HG03378 (cell line): ENCODE measurements around the gene HS3ST6.
A peak's percentile ranks its signal among the peaks of the same experiment; 100 is the strongest.
"Not testable (repeated sequence)": the region's sequence is repeated elsewhere in the genome, so short reads cannot be mapped to it uniquely, and the experiment has no call there.

ENCODE experiments used
- ATAC-seq: cut with Tn5 transposase; IDR thresholded peaks from one replicate; pipeline ENCODE4 v1.9.1; 2021; ENCODE audit warnings: mild to moderate bottlenecking, moderate library complexity; ENCODE audit not compliant: unreplicated experiment

HS3ST6 gene

GRCh38 chr16:1918351-1919326 lies at the start of gene HS3ST6:
HS3ST6 (minus strand) TSS chr16:1918415; CDS start chr16:1918323, 92 bp downstream.
- ATAC-seq: no peak

GRCh38 chr16:1966460-1966859 lies 48.2 kb upstream of the HS3ST6 start, which contains the start of gene RNF151:
RNF151 (plus strand) TSS chr16:1966856; CDS start chr16:1966882, 26 bp downstream.
- ATAC-seq: no peak

DNA sequence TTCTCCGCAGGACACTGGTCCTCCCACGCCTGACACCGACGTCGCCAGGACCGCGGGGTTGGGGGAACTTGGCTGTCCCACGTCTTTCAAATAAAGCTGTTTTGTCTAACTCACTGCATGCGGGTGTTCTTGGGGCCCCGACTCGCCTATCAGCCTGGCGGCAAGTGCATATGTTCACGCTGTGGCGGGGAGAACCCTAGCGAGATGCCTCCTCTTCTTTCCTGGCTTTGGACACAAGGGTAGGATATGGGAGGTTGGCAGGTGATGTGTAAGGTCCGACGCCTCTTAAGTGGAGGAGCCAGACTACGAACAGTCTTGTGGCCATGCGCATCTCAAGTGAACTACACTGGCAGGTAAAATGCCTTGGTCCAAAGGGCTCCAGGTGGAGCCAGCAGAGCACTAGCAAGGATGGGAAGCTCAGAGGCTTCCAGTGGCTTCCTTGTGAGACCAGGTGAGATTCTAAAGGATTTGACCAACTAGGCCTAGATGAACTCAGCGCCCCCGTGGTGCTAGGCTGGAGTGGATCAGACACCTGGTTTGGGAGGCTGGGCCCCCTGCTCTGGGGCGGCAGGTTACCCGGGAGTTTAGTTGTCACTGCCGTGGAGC lies 47.3 kb upstream of the HS3ST6 start:
- ATAC-seq: no peak

- peak; percentile 67 for ATAC-seq
These were observed 46.5 kb upstream of the HS3ST6 start, which contains the start of gene RPS2 for GRCh38 chr16:1964506-1965395. RPS2 (minus strand) TSS chr16:1964826; CDS start chr16:1964625, 201 bp downstream.

DNA sequence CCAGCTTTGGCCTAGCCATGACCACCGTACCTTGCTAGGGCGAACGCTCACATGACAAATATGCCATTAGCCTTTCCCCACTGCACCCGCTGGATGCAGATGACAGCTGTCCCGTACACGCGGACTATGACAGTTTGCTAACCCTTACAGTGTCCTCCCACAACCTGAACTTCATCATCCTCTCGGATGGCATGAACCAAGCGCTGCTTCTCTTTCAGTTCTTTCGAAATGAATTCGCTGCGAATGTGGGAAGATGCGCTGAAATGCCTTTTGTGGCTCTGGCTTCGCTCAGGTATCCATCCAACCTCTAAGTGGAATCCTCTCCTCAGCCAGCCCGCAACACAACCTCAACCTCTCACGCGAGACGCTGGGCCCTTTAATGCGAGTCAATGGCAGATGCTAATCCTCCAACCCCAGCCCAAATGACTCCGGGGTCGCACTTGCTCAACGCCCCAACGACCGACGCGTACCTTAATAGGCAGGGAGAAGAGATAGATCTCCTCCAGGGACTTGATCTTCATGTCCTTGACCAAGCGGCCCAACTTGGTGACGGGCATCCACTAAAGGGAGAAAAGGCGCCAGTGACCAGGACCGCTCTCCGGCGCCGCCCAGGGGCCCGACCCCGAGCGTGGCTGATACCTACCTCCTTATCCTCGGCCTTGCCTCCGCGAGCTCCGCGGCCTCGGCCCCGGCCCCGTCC lies 45.7 kb upstream of the HS3ST6 start:
- ATAC-seq: no peak

- not testable (repeated sequence) for ATAC-seq
These were observed 44.2 kb upstream of the HS3ST6 start for GRCh38 chr16:1962161-1963153.

GRCh38 chr16:1961651-1962067 lies 43.4 kb upstream of the HS3ST6 start:
- no peak for ATAC-seq

DNA sequence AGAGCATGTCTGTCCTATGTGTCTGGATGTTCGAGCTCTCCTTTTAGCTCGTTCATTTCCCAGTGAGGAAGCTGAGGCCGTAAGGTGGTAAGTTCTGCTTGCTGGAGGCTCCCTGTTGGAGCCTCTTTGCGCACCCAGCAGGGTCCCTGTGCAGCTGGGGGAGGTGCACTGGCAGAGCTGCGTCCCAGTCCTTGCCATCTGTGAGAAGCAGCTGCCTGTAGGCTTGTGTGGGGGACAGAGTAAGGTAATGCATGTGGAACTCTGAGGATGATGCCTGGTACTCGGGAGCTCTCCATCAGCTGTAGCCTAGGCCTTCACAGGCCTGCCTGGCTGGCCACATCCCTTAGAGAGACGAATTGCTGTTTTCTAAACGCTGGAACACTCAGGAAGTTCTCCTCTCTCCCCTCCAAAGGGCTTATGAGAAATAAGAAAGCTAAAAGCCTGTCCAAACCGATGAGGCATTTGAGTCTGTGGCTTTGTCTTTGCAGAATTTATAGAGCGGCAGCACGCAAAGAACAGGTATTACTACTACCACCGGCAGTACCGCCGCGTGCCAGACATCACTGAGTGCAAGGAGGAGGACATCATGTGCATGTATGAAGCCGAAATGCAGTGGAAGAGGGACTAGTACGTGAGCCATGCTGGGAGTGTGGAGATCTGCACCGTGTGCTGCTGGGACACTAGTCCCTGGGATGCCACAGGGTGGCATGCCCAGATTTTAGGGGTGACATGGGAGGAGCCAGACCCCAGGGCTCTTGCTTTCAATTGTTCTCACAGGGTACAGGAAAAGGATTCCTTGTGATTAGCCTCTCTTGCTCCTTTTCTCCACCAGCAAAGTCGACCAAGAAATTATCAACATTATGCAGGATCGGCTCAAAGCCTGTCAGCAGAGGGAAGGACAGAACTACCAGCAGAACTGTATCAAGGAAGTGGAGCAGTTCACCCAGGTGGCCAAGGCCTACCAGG lies 42.7 kb upstream of the HS3ST6 start:
- no peak for ATAC-seq

- peak; percentile 44 for ATAC-seq
These were observed 41.2 kb upstream of the HS3ST6 start, which contains the start of gene NDUFB10 for GRCh38 chr16:1959269-1960039. NDUFB10 (plus strand) TSS chr16:1959538; CDS start chr16:1959625, 87 bp downstream.

DNA sequence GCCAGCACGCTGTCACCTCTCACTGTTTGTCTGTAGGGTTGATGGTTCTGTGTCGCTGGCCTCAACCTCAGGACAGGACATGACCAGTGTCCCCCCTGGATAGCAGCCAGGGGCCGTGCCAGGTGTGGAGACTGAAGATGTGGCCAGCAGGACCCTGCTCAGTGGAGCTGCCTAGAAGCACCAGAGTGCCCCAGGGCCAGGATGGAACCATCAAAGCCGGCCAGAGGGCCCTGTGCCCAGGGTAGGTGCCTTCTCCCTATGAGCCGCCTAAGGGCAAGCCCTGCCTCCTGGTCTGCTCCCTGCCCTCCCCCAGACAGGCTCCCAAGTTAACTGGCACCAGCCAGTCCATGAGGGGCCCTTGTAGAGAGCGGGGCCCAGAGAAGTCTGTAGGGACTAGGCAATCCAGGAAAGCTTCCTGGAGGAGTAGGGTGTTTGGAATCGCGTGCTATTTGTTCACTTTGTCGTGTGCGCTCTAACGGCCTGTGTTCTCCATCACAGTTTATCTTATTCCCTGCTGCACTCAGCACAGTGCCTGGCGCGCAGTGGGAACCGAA lies 40.6 kb upstream of the HS3ST6 start:
- peak; percentile 4 for ATAC-seq

GRCh38 chr16:1958143-1958491 lies 39.9 kb upstream of the HS3ST6 start:
- ATAC-seq: not testable (repeated sequence)

DNA sequence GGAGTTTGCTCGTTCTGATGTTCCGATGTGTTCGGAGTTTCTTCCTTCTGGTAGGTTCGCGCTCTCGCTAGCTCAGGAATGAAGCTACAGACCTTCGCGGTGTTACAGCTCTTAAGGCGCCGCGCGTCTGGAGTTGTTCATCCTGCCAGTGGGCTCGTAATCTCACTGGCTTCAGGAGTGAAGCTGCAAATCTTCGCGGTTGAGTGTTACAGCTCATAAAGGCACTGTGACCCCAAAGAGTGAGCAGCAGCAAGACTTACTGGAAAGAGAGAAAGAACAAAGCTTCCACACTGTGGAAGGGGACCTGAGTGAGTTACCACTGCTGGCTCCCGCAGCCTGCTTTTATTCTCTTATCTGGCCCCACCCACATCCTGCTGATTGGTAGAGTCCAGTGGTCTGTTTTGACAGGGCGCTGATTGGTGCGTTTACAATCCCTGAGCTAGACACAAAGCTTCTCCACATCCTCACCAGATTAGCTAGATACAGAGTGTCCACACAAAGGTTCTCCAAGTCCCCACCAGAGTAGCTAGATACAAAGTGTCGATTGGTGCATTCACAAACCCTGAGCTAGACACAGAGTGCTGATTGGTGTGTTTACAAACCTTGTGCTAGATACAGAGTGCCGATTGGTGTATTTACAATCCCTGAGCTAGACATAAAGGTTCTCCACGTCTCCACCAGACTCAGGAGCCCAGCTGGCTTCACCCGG lies 39.4 kb upstream of the HS3ST6 start:
- ATAC-seq: not testable (repeated sequence)

DNA sequence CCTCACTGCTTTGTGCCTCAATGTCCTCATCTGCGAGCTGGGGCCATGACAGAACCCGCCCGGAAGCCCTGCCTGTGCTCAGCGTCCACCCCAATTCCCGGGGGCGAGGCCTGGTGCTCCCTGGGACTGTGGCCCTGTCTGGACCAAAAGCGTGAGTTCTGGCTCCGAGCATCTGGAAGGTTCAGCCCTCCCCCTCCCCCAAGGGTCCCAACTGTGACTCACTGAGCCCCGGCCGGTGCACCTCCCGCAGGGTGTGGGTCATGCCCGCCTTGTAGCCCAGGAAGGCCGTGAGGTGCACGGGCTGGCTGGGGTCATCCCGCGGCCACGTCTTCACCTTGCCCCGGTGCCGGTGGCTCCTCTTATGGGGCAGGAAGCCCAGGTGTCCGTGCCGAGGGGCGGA lies 35.5 kb upstream of the HS3ST6 start:
- ATAC-seq: no peak

GRCh38 chr16:1950559-1950958 lies 32.3 kb upstream of the HS3ST6 start:
- no peak for ATAC-seq

DNA sequence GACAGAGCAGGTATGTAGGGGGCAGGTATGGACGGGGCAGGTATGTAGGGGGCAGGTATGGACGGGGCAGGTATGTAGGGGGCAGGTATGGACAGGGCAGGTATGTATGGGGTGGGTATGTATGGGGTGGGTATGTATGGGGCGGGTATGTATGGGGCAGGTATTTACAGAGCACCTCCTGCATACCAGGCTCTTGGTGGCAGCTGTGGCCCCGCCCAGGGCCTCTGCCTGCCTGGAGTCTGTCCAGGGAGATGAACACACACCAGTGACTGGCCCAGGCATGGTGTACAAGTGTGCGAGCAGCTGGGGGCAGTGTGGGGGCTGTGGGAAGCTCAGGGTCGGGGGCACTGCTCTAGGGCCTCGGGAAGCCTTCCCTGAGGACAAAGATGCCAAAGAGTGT lies 31.8 kb upstream of the HS3ST6 start:
- no peak for ATAC-seq

DNA sequence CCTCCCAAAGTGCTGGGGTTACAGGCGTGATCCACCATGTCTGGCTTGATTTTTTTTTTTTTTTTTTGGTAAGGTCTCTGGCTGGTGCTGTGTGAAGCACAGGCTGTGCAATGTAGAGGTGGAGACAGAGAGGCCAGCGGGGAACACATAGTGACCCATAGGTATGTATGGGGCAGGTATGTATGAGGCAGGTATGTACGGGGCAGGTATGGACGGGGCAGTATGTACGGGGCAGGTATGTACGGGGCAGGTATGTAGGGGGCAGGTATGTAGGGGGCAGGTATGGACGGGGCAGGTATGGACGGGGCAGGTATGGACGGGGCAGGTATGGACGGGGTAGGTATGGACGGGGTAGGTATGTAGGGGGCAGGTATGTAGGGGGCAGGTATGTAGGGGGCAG lies 31.3 kb upstream of the HS3ST6 start:
- no peak for ATAC-seq
